Tibial nerve (tissue), 4 donors: ENCODE measurements around the gene DAP.

Experiments used
- EP300 ChIP-seq, 2 donors: sonication (generic); formaldehyde crosslinking; IDR thresholded peaks; one replicate each; pipeline ENCODE4 v1.6.1; 2017; ENCODE audit warnings: antibody characterized with exemption in 2 of 2, mild to moderate bottlenecking in 1 of 2
- POLR2A ChIP-seq, 2 donors: fragments of 450-650 bp; IDR thresholded peaks; one replicate each; pipeline ENCODE4 v1.6.1; 2017; ENCODE audit warnings: antibody characterized with exemption in 2 of 2, mild to moderate bottlenecking in 2 of 2, moderate library complexity in 2 of 2
- TF ChIP-seq, protein P1 (sequence below), 5 experiments: fragments of 200-600 bp in 3 of 5; fragments of 450-650 bp in 2 of 5; sonication (generic) in 3 of 5; IDR thresholded peaks; one replicate each; pipeline ENCODE4 v1.5.1; 2016 to 2019; ENCODE audit warnings: antibody characterized with exemption in 5 of 5, mild to moderate bottlenecking in 3 of 5, moderate library complexity in 2 of 5

DNA sequence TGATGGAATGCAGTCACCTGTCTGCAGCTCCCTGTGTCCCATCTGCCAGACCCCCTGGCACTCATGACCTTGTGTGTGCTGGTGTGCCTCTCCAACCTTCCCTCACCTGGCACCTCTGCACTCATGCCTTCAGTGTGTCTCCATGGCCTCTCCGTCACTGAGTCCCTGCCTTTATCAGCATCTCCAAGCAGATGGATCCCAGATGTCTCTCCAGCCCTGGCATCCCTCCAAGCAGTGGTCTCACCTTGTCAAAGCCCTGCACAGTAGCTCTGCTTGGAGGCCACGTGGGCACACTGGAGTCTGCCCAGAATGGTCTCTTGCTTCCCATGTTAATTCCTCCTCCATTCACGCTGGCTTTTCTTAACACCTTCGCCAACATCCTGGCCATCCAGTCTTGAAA, 84.8 kb downstream of the DAP start:
- TF ChIP-seq, protein P1, sequence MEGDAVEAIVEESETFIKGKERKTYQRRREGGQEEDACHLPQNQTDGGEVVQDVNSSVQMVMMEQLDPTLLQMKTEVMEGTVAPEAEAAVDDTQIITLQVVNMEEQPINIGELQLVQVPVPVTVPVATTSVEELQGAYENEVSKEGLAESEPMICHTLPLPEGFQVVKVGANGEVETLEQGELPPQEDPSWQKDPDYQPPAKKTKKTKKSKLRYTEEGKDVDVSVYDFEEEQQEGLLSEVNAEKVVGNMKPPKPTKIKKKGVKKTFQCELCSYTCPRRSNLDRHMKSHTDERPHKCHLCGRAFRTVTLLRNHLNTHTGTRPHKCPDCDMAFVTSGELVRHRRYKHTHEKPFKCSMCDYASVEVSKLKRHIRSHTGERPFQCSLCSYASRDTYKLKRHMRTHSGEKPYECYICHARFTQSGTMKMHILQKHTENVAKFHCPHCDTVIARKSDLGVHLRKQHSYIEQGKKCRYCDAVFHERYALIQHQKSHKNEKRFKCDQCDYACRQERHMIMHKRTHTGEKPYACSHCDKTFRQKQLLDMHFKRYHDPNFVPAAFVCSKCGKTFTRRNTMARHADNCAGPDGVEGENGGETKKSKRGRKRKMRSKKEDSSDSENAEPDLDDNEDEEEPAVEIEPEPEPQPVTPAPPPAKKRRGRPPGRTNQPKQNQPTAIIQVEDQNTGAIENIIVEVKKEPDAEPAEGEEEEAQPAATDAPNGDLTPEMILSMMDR (IDR thresholded peaks at IDR 0.05), result no peak
- no peak for TF ChIP-seq POLR2A (IDR thresholded peaks at IDR 0.05)
- no peak for TF ChIP-seq EP300 (IDR thresholded peaks at IDR 0.05)
